ENCODE data around the gene PRICKLE4. TPM values are rescaled to one million over a fixed set of nuclear protein-coding genes. Genes with fewer than 3 reads are reported as not detected.

The PRICKLE4 gene
- total and polyA plus RNA-seq, 2 of the 8 experiments (the other 6 are each of a cell fraction or from before 2014, with no cell fraction given), result 0.32 to 1.4 TPM

GRCh38 chr6:41758641-41759035, 21.9 kb upstream of the PRICKLE4 start (continued):
- no peak for TF ChIP-seq USF2 (IDR thresholded peaks at IDR 0.05; ENCODE audit: low read length)
- no peak for TF ChIP-seq KDM4A (IDR thresholded peaks at IDR 0.05; ENCODE audit: low read depth, low read length, severe bottlenecking)
- no peak for TF ChIP-seq PHF8 (conservative IDR thresholded peaks at IDR 0.05; ENCODE audit: low read depth, low read length)
